HG02840 (cell line): ENCODE measurements around the gene SPINK7.
"Not testable (repeated sequence)": the region's sequence is repeated elsewhere in the genome, so short reads cannot be mapped to it uniquely, and the experiment has no call there.

Experiments
- ATAC-seq: cut with Tn5 transposase; IDR thresholded peaks from one replicate; pipeline ENCODE4 v1.9.1; 2021; ENCODE audit warnings: mild to moderate bottlenecking, moderate library complexity, moderate number of reproducible peaks; ENCODE audit not compliant: unreplicated experiment, low FRiP score

Gene SPINK7

DNA sequence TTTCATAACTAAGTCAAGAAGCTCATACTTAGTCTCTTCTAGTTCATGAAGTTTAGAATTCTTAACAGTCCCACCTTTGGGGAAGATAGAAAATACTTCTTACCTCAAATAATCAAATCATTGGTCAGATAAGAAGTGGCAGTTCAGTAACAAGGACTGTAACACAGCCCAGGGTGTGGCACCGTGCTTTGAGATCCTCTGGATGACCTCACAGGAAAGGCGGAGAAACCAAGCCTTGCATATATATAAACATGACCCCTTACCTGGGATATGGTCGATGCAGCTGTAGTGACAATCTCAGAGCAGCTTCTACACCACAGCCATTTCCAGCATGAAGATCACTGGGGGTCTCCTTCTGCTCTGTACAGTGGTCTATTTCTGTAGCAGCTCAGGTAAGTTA lies at the start of gene SPINK7:
Gene SPINK7 (plus strand): TSS at position 271 of the 400 bp plus-strand sequence. CDS start 61 bp downstream, at position 332.
- ATAC-seq: no peak

DNA sequence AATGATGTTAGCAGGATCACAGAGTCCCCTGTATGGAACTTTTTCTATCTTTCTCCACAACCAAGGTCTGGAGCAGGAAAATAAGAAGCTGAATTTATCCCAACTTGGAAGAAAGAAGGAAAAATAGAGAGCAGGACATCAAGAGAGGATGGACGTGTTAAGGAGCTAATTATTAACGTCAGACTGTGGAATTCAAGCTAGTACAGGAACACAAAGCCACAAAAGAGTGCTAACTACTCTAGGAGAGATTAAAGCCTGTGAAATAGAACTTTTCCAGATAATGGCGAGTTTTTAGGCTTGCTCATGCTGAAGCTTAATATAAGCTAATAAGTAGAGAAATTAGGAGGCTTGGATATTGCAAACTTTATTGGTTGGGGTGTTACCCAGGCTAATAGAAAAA lies 44.3 kb upstream of the SPINK7 start:
- ATAC-seq: no peak

DNA sequence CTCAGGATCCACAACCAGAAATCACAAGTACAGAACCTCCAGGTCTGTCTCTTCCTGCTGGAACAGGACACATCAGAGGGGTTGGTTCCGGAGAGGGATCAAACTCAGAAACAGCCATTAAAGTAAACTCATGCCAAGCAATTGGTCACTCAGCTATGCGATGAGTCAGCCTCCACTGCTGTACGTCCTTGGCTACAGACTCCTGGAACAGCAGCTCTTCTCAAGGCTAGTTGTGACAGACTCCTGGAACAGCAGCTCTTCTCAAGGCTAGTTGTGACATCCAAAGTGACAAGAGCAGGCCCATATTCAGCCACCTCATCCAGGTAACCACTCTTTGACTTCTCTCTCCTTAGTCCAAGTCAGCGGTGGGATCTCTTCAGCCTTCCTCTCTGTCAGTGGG lies 43.7 kb upstream of the SPINK7 start, which contains the start of gene SPINK13:
Gene SPINK13 (plus strand): TSS at position 229 of the 400 bp plus-strand sequence. CDS start 1,279 bp downstream, outside the sequence.
- no peak for ATAC-seq

DNA sequence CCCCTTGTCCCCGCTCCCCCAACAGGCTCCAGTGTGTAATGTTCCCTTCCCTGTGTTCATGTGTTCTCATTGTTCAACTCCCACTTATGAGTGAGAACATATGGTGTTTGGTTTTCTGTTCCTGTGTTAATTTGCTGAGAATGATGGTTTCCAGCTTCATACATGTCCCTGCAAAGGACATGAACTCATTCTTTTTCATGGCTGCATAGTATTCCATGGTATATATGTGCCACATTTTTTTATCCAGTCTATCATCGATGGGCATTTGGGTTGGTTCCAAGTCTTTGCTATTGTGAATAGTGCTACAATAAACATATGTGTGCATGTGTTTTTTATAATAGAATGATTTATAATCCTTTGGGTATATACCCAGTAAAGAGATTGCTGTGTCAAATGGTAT lies 37.1 kb upstream of the SPINK7 start:
- ATAC-seq: not testable (repeated sequence)

DNA sequence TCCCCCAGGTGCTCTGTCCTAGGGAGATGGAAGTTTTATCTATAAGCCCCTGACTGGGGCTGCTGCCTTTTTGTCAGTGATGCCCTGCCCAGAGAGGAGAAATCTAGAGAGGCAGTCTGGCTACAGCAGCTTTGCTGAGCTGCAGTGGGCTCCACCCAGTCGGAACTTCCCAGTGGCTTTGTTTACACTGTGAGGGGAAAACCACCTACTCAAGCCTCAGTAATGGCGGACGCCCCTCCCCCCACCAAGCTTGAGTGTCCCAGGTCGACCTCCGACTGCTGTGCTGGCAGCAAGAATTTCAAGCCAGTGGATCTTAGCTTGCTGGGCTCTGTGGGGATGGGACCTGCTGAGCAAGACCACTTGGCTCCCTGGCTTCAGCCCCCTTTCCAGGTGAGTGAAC lies 31.3 kb upstream of the SPINK7 start:
- not testable (repeated sequence) for ATAC-seq

DNA sequence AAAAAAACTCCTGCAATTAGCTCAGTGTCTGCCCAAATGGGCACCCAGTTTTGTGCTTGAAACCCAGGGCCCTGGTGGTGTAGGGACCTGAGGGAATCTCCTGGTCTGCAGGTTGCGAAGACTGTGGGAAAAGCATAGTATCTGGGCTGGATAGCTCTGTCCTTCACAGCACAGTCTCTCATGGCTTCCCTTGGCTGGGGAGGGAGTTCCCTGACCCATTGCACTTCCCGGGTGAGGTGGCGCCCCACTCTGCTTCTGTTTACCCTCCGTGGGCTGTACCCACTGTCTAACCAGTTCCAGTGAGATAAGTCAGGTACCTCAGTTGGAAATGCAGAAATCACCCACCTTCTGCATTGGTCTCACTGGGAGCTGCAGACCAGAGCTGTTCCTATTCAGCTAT lies 30.9 kb upstream of the SPINK7 start:
- not testable (repeated sequence) for ATAC-seq

DNA sequence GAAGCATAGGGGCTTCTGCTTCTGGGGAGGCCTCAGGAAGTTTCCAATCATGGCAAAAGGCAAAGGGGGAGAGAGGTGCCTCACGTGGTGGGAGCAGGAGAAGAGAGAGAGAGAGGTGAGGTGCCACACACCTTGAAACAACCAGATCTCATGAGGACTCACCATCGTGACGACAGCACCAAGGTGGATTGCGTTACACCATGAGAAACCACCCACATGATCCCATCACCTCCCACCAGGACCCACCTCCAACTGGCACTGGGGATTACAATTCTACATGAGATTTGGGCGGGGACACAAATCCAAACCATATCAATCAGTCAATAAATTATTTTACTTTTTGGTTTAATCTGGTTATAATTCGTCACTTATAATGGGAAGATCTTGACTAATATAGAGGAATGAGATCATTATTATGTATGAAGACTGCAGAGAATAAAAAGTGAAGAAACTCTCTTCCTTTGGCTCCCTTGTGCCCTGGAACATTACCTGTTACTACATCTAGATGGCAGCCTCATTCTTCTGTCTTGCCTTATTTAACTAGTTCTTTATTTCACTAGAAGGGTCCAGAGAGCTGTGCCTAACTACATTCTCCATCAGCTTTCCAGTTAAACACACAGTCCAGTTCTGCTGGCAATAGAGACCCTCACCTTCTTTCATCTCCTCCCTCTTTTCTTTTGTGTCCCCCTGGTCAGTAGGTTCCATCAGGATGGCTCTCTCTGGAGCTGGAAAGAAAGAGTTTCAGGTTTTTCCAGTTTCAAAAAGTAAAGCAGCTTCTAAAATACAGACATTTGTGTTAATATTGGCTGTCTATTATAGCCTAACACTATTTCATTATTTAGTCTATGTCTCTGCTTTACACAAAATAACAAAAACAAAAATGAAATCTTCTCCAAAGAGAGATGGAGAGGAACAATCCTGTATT lies 21.7 kb upstream of the SPINK7 start:
- no peak for ATAC-seq

DNA sequence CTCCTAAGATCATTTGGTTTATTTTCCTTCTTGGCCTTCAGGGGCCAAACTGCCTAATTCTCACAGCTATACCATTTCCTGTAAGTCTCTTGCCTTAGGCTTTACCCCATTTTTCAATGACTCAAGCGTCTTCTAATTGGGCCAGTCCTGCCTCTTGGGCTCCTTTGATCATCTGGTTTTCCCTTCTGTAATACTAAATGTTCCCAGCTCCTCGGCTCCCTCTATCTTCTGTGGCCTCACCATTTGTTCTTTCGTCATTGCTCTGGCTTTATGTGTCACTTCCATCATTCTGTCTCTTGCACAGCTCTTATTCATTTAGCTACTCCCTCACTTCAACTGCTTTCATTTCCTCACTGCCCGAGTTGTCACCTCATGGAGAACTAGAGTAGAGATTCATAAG lies 14.5 kb upstream of the SPINK7 start:
- no peak for ATAC-seq

DNA sequence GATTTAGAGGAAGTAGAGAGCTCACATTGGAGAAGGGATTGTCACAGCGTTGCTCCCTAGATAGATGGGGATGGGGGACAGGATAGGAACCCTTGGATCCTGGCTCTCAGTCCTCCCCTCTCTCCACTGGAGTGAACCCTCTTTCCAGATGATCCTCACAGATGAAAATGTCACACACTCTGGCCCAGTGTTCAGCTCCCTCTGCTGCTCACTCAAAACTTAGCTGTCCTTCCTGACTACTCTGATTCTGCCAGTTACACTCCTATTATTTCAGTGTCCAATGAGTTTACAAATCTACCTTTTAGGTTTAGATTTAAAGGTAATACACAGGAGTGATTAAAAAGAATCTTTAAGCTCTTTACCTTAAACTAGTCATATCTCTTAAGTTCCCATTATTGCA lies 5.8 kb upstream of the SPINK7 start:
- no peak for ATAC-seq

DNA sequence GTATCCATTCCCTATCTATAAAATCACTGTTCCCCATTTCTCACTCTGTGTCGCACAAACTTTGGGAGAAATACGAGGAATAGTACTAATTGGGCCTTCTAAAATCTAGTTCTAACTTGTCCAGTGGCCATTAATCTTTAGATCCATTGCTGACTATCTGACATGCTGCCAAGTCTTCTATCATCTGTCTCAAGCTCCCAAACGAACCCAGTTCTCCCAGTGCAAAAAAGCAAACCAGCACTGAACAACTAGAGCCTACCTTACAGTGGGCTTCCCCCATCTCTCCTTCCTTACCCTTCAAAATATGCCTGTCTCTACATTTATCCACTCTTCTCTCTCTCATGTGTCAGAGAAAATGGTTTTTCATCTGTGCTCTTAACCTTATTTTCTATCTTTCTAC lies 3.2 kb upstream of the SPINK7 start:
- ATAC-seq: no peak

DNA sequence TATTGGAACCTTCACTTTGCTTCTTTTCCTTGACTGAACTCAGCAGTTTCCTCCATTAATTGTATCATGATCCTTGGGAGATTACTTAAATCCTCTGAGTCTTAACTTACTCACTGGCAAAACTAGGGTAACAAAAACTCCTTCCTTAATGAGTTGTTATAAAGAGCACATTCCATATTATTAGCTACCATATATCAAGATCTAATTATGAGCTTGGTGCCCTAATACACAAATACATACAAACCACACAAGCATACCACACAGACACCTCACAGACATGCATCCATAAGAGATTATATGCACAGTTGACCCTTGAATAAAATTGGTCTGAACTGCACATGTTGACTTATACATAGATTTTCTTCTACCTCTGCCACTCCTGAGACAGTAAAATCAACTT lies 2.5 kb upstream of the SPINK7 start:
- ATAC-seq: no peak

DNA sequence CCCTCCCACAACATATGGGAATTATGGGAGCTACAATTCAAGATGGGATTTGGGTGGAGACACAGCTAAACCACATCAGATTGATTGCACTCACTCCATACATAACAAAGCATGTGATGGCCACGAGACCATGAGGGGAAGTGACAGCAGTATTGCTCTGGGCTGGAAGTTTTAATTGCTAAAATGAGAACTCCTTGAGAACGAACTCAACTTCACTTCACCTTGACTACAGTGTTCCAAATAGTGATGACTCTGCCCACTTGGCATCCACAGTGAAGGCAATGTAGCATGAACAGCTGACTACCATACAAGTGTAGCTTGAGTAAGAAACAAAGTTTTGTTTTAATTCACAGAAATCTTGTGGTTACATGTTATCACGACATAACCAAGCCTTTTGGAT lies 739 bp upstream of the SPINK7 start:
- ATAC-seq: no peak

DNA sequence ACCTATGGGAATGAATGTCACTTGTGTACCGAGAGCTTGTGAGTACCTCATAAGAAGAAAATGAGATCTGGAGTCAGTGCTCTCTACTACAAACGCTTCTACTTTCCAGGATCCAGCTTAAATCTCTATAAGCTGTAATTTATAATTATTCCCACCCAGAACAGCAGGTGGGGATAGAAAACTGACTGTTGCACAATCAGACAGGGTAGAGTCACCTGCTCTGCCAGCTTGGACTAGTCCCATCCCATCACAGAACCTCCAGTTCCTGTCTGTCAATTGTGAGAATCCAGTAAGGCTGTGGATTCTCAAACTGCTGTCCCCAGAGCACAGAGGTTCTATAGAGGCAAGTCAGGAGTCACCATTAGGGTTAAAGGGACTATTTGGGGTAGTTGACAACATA lies 2.0 kb downstream of the SPINK7 start:
- no peak for ATAC-seq

DNA sequence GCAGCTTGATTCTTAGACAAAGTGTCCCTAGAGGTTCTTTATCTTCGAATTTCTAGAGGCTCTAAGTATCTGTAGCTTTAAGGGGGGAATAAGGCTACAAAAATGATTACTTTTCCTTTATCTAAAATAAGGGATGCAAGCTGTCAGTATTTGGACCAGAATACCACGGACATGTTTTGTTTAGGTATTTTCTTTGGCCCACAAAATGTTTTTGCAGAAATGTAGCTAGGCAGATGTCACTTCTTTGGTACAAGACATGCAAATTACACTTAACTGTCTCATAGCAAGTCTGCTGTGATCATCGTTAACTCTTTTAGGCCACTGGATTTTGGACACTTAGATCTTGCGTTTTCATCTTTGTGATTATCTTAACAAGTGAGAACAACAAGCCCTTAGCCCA lies 2.5 kb downstream of the SPINK7 start:
- no peak for ATAC-seq

DNA sequence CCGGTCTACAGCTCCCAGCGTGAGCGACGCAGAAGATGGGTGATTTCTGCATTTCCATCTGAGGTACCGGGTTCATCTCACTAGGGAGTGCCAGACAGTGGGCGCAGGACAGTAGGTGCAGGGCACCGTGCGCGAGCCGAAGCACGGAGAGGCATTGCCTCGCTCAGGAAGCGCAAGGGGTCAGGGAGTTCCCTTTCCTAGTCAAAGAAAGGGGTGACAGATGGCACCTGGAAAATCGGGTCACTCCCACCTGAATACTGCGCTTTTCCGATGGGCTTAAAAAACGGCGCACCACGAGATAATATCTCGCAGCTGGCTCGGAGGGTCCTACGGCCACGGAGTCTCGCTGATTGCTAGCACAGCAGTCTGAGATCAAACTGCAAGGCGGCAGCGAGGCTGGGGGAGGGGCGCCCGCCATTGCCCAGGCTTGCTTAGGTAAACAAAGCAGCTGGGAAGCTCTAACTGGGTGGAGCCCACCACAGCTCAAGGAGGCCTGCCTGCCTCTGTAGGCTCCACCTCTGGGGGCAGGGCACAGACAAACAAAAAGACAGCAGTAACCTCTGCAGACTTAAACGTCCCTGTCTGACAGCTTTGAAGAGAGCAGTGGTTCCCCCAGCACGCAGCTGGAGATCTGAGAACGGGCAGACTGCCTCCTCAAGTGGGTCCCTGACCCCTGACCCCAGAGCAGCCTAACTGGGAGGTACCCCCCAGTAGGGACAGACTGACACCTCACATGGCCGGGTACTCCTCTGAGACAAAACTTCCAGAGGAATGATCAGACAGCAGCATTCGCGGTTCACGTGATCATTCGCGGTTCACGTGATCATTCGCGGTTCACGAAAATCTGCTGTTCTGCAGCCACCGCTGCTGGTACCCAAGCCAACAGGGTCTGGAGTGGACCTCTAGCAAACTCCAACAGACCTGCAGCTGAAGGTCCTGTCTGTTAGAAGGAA lies 8.1 kb downstream of the SPINK7 start:
- ATAC-seq: not testable (repeated sequence)

DNA sequence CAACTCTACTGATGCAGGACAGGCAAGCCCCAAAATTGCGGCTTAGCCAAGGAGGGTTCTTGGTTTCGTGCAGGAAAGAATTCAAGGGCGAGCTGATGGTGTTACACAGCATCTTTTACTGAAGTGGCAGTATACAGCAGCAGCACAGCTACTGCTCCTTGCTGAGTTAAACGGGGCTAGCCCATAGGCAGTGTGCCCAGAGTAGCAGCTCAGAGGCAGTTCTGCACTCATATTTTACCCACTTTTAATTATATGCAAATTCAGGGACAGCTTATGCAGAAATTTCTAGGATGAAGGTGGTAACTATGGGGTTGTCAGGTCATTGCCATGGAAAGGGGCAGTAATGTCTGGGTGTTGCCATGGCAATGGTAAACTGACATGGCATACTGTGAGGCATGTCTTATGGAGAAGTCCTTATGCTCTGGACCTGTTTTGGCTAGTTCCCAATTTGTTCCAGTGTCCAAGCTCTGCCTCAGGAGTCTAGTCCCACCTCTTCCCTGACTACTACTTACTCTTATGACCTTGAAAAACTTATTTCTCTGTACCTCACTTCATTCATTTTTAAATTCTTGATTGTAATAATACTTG lies 21.1 kb downstream of the SPINK7 start:
- no peak for ATAC-seq

DNA sequence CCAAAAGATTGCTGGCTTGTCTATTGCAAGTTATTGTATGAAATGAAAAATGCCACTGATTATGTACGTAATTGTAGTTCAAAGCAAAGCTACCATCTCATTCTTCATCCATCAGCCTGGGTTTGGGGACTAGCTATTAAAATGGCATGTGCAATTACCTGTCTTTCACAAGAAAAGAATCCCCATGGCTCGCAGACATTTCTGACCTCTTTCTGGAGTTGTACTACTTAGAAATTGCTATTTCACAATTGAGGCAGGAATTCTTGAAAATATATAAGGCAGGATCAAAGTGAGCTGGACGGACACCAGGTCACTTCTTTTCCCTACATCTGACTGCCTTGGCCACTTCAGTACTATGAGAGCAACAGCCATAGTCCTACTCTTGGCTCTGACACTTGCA lies 23.0 kb downstream of the SPINK7 start, which contains the start of gene SPINK9:
Gene SPINK9 (plus strand): TSS at position 301 of the 400 bp plus-strand sequence. CDS start 55 bp downstream, at position 356.
- ATAC-seq: no peak

DNA sequence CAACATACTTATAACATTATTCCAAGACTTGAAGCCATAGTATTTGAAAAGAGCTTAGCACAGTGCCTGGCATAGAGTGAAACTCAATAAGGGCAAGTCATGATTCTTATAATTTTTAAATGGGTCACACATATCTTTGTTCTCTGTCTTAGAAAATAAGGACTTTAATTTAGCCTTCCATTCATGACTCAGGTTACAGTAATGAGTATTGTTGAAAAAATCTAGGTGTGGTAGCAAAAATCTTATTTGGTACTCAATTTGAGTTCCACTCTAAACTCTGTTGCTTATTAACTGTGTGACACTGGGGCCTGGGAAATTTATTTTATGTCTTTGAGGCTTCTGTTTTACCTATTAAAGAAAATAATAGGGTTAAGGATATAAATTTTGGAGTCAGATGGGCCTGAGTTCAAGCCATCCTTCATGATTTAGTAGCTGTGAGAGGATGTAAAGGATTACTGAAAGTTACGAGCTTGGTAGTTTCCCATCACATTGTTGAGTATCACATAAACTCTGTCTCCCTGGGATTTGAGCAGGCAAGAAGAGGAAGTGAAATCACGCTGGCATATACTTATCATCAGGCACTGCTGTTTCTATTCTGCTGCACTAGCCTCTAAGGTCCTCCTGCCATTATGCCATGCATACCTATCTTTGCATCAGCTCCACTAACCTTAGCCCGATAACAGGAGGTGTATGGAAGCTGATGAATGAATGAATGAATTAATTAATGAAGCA lies 24.6 kb downstream of the SPINK7 start:
- ATAC-seq: no peak

DNA sequence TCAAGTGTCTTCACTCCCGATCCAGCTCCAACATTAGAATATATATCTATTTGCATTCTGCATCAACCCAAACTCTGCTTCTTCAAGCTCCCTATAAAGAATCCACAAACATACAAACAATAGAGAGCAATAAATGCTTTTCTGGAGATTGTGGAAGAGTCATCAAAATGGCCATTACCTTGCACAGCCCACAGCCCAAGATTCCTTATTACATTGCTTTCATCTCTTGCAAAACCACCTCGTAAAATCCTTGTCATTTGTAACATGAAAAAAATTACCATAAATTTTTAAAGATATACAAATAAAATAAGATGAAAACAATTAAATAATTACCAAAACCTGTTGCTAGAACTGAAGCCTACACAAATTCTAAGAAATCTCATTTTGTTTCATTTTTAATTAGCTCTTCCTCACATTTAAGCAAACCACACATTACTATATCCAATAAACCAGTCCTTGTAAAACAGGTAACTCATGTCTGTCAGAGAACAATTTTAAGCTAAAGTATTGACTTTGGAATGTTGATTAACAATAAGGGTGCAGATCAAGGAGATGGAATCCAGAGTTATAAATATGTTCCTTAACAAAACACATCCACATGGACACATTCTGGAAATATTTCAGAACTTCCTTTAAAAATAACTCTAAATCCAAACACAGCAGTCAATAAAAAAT lies 30.3 kb downstream of the SPINK7 start:
- no peak for ATAC-seq
